GM18517 (cell line): ENCODE measurements around the gene LCE3C.
"Not testable (repeated sequence)": the region's sequence is repeated elsewhere in the genome, so short reads cannot be mapped to it uniquely, and the experiment has no call there.

Experiments used
- ATAC-seq: cut with Tn5 transposase; IDR thresholded peaks from one replicate; pipeline ENCODE4 v1.9.1; 2021; ENCODE audit warnings: mild to moderate bottlenecking, moderate library complexity; ENCODE audit not compliant: unreplicated experiment

LCE3C gene

GRCh38 chr1:152599934-152600333 is at the start of gene LCE3C:
LCE3C (plus strand) TSS chr1:152600234; CDS start chr1:152600732, 498 bp downstream.
- ATAC-seq: no peak

- ATAC-seq: no peak
Observed at GRCh38 chr1:152565115-152565514, 34.9 kb upstream of the LCE3C start.

- ATAC-seq: no peak
Observed at GRCh38 chr1:152565535-152566215, 34.4 kb upstream of the LCE3C start.

- no peak for ATAC-seq
Observed at GRCh38 chr1:152566681-152567080, 33.4 kb upstream of the LCE3C start, which contains the start of gene LCE3E. LCE3E (minus strand) TSS chr1:152566780; CDS start chr1:152566208, 572 bp downstream.

GRCh38 chr1:152577168-152577567 is 22.9 kb upstream of the LCE3C start:
- ATAC-seq: no peak

- not testable (repeated sequence) for ATAC-seq
Observed at GRCh38 chr1:152579526-152579925, 20.5 kb upstream of the LCE3C start.

GRCh38 chr1:152580433-152580832 is 19.6 kb upstream of the LCE3C start, which contains the start of gene LCE3D:
LCE3D (minus strand) TSS chr1:152580516; CDS start chr1:152579936, 580 bp downstream.
- no peak for ATAC-seq

- ATAC-seq: no peak
Observed at GRCh38 chr1:152582647-152583046, 17.4 kb upstream of the LCE3C start.

- ATAC-seq: no peak
Observed at GRCh38 chr1:152585586-152585985, 14.4 kb upstream of the LCE3C start.

- no peak for ATAC-seq
Observed at GRCh38 chr1:152596986-152597385, 3.0 kb upstream of the LCE3C start.

- ATAC-seq: no peak
Observed at GRCh38 chr1:152613511-152613910, 13.5 kb downstream of the LCE3C start, which contains the start of gene LCE3B. LCE3B (plus strand) TSS chr1:152613811; CDS start chr1:152613811, 0 bp downstream.

GRCh38 chr1:152621993-152622392 is 22.0 kb downstream of the LCE3C start:
- no peak for ATAC-seq

GRCh38 chr1:152622803-152623202 is 22.8 kb downstream of the LCE3C start, which contains the start of gene LCE3A:
LCE3A (minus strand) TSS chr1:152623103; CDS start chr1:152623103, 0 bp downstream.
- no peak for ATAC-seq

GRCh38 chr1:152623203-152623844 is 23.3 kb downstream of the LCE3C start:
- ATAC-seq: no peak

GRCh38 chr1:152626744-152627143 is 26.7 kb downstream of the LCE3C start:
- no peak for ATAC-seq

GRCh38 chr1:152630596-152630995 is 30.6 kb downstream of the LCE3C start:
- no peak for ATAC-seq

GRCh38 chr1:152640351-152640750 is 40.3 kb downstream of the LCE3C start:
- ATAC-seq: no peak

GRCh38 chr1:152643945-152644344 is 43.9 kb downstream of the LCE3C start:
- no peak for ATAC-seq

- no peak for ATAC-seq
Observed at GRCh38 chr1:152645146-152645545, 45.1 kb downstream of the LCE3C start.

GRCh38 chr1:152646656-152647055 is 46.6 kb downstream of the LCE3C start:
- ATAC-seq: no peak
